K562 (cell line): Measurements from ENCODE around the gene NOSTRIN. TPM values are rescaled to one million over a fixed set of nuclear protein-coding genes. Genes with fewer than 3 reads are reported as not detected.

ENCODE experiments used
- DACH1 ChIP-seq: fragments of 450-650 bp; IDR thresholded peaks from 2 replicates; pipeline ENCODE4 v1.6.1; 2018; ENCODE audit not compliant: partially characterized antibody
- ETV5 ChIP-seq: sonication (generic); formaldehyde crosslinking; IDR thresholded peaks from 2 replicates; pipeline ENCODE4 v1.4.0; 2020; ENCODE audit warnings: low read depth, mild to moderate bottlenecking, missing genetic modification reagents
- KLF10 ChIP-seq: fragments of 250-450 bp; sonication (Bioruptor Pico); IDR thresholded peaks from 2 replicates; pipeline ENCODE4 v1.6.1; 2021; ENCODE audit warnings: matching md5 sums
- LEF1 ChIP-seq: fragments of 450-650 bp; IDR thresholded peaks from 2 replicates; pipeline ENCODE4 v1.6.1; 2016; ENCODE audit warnings: mild to moderate bottlenecking
- MECOM ChIP-seq: fragments of 250-450 bp; sonication (Bioruptor Pico); IDR thresholded peaks from 2 replicates; pipeline ENCODE4 v1.8.0; 2022; ENCODE audit warnings: inconsistent platforms
- MTA2 ChIP-seq: fragments of 450-650 bp; IDR thresholded peaks from 2 replicates; pipeline ENCODE4 v1.6.1; 2016; ENCODE audit warnings: low read depth
- MXI1 ChIP-seq: IDR thresholded peaks from 2 replicates; pipeline ENCODE4 v1.6.1; 2011; ENCODE audit warnings: low read depth, mild to moderate bottlenecking, improper control_type of control experiment, low read length
- NEUROD1 ChIP-seq: fragments of 150-350 bp; IDR thresholded peaks from 2 replicates; pipeline ENCODE4 v1.6.1; 2014; ENCODE audit warnings: borderline replicate concordance, low read length, low read depth; ENCODE audit not compliant: partially characterized antibody
- SMARCB1 ChIP-seq: IDR thresholded peaks from 2 replicates; pipeline ENCODE4 v1.6.1; 2011; ENCODE audit warnings: improper control_type of control experiment, low read depth; ENCODE audit not compliant: insufficient read length
- ZNF24 ChIP-seq: fragments of 450-650 bp; IDR thresholded peaks from 2 replicates; pipeline ENCODE4 v1.6.1; 2016
- polyA plus RNA-seq, 8 experiments: library from polyadenylated mRNA; depleted of rRNA in 4 of 8; stranded (reverse) in 5 of 8; unstranded in 3 of 8; fragments of >200 nt; fragmentation: Nextera tagmentation in 2 of 8; fragmentation: Illumina TruSeq in 1 of 8; extraction: Ambion mirVana in 2 of 8; extraction: Trizol in 1 of 8; gene quantifications; 2 replicates each; pipeline versions ENCODE4 v1.2.1 to v1.2.3, GENCODE V29; 2011 to 2014; ENCODE audit warnings: inconsistent platforms in 1 of 8, missing spikeins in 1 of 8
- total RNA-seq, 7 experiments: library from RNA; depleted of rRNA in 6 of 7; stranded (reverse); fragments of >200 nt in 6 of 7; fragmentation: Illumina TruSeq in 2 of 7; extraction: Trizol in 2 of 7; gene quantifications; 2 replicates each; pipeline versions ENCODE4 v1.2.1 to v1.2.3, GENCODE V29; 2011 to 2021; ENCODE audit warnings: low replicate concordance in 1 of 7
- TF ChIP-seq, protein P1 (sequence below): fragments of 250-450 bp; sonication (Bioruptor Pico); IDR thresholded peaks from 2 replicates; pipeline ENCODE4 v1.8.0; 2022; ENCODE audit warnings: inconsistent platforms
- TF ChIP-seq, protein P2 (sequence below): fragments of 450-650 bp; IDR thresholded peaks from 2 replicates; pipeline ENCODE4 v1.6.1; 2017; ENCODE audit warnings: antibody characterized with exemption
- TF ChIP-seq, protein P3 (sequence below): sonication (generic); formaldehyde crosslinking; IDR thresholded peaks from 2 replicates; pipeline ENCODE4 v1.8.0; 2022; ENCODE audit warnings: mild to moderate bottlenecking, missing genetic modification reagents
- TF ChIP-seq, protein P4 (sequence below): sonication (generic); formaldehyde crosslinking; IDR thresholded peaks from 2 replicates; pipeline ENCODE4 v1.8.0; 2022; ENCODE audit warnings: mild to moderate bottlenecking, missing genetic modification reagents
- TF ChIP-seq, protein P5 (sequence below), 2 experiments: IDR thresholded peaks; 2 replicates each; pipeline ENCODE4 v1.6.1; 2012; ENCODE audit warnings: improper control_type of control experiment in 2 of 2, low read depth in 2 of 2, low read length in 2 of 2, borderline replicate concordance in 1 of 2

The NOSTRIN gene
- total and polyA plus RNA-seq, 9 of the 15 experiments (the other 6 are each of a cell fraction or from before 2014, with no cell fraction given), result 26.7 to 82.9 (median 56.3) TPM

DNA sequence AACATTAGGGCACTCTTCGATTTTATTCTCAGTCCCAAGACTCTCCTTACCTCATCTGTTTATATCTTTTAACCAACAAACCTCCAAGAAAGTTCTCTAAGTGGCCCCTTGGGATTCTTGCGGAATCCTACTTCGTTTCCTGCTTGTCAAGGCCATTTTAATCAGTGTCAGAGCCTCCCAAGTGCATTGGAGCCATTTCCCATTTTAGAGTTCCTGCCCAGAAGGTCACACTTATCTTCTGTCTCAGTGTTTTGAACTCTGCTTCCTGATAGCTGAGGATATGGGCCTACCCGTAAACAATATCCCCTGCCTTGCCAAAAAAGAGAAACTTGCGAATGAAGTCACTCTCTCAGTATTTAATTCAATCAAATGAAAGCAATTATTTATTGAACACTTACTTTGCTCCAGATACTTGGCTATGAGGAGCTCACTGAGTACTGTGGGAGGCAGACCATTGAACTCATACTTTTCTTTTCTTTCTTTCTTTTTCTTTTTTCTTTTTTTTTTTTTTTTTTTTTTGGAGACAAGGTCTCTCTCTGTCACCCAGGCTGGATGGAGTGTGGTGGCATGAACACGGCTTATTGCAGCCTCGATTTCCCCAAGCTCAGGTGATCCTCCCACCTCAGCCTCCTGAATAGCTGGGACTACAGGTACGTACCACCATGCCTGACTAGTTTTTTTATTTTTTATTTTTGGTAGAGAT lies 5.7 kb upstream of the NOSTRIN start (continued):
- TF ChIP-seq, protein P1, sequence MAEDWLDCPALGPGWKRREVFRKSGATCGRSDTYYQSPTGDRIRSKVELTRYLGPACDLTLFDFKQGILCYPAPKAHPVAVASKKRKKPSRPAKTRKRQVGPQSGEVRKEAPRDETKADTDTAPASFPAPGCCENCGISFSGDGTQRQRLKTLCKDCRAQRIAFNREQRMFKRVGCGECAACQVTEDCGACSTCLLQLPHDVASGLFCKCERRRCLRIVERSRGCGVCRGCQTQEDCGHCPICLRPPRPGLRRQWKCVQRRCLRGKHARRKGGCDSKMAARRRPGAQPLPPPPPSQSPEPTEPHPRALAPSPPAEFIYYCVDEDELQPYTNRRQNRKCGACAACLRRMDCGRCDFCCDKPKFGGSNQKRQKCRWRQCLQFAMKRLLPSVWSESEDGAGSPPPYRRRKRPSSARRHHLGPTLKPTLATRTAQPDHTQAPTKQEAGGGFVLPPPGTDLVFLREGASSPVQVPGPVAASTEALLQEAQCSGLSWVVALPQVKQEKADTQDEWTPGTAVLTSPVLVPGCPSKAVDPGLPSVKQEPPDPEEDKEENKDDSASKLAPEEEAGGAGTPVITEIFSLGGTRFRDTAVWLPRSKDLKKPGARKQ (CRISPR knock-in tag), result no peak
- TF ChIP-seq SMARCB1, result no peak
- TF ChIP-seq, protein P2, sequence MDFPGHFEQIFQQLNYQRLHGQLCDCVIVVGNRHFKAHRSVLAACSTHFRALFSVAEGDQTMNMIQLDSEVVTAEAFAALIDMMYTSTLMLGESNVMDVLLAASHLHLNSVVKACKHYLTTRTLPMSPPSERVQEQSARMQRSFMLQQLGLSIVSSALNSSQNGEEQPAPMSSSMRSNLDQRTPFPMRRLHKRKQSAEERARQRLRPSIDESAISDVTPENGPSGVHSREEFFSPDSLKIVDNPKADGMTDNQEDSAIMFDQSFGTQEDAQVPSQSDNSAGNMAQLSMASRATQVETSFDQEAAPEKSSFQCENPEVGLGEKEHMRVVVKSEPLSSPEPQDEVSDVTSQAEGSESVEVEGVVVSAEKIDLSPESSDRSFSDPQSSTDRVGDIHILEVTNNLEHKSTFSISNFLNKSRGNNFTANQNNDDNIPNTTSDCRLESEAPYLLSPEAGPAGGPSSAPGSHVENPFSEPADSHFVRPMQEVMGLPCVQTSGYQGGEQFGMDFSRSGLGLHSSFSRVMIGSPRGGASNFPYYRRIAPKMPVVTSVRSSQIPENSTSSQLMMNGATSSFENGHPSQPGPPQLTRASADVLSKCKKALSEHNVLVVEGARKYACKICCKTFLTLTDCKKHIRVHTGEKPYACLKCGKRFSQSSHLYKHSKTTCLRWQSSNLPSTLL, result 0 out of 2 replicates have a peak, but pooled peaks have one; percentile 43
- no peak; the same call in 1 of the 2 replicates for TF ChIP-seq MTA2
- no peak for TF ChIP-seq KLF10 (CRISPR knock-in tag)
- TF ChIP-seq ZNF24, result no peak
- TF ChIP-seq NEUROD1, result no peak
- peak; percentile 65; the same call in 1 of the 2 replicates for TF ChIP-seq LEF1
- TF ChIP-seq, protein P3, sequence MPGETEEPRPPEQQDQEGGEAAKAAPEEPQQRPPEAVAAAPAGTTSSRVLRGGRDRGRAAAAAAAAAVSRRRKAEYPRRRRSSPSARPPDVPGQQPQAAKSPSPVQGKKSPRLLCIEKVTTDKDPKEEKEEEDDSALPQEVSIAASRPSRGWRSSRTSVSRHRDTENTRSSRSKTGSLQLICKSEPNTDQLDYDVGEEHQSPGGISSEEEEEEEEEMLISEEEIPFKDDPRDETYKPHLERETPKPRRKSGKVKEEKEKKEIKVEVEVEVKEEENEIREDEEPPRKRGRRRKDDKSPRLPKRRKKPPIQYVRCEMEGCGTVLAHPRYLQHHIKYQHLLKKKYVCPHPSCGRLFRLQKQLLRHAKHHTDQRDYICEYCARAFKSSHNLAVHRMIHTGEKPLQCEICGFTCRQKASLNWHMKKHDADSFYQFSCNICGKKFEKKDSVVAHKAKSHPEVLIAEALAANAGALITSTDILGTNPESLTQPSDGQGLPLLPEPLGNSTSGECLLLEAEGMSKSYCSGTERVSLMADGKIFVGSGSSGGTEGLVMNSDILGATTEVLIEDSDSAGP (CRISPR knock-in tag), result no peak
- TF ChIP-seq MXI1, result no peak
- peak; percentile 42; the same call in 1 of the 2 replicates for TF ChIP-seq ETV5 (CRISPR knock-in tag)
- TF ChIP-seq MECOM (CRISPR knock-in tag), result 0 out of 2 replicates have a peak, but pooled peaks have one; percentile 10
- TF ChIP-seq DACH1, result no peak
- TF ChIP-seq, protein P4, sequence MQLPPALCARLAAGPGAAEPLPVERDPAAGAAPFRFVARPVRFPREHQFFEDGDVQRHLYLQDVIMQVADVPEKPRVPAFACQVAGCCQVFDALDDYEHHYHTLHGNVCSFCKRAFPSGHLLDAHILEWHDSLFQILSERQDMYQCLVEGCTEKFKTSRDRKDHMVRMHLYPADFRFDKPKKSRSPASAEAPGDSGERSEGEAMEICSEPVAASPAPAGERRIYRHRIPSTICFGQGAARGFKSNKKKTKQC (CRISPR knock-in tag), result no peak
- TF ChIP-seq, protein P5, sequence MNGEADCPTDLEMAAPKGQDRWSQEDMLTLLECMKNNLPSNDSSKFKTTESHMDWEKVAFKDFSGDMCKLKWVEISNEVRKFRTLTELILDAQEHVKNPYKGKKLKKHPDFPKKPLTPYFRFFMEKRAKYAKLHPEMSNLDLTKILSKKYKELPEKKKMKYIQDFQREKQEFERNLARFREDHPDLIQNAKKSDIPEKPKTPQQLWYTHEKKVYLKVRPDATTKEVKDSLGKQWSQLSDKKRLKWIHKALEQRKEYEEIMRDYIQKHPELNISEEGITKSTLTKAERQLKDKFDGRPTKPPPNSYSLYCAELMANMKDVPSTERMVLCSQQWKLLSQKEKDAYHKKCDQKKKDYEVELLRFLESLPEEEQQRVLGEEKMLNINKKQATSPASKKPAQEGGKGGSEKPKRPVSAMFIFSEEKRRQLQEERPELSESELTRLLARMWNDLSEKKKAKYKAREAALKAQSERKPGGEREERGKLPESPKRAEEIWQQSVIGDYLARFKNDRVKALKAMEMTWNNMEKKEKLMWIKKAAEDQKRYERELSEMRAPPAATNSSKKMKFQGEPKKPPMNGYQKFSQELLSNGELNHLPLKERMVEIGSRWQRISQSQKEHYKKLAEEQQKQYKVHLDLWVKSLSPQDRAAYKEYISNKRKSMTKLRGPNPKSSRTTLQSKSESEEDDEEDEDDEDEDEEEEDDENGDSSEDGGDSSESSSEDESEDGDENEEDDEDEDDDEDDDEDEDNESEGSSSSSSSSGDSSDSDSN (IDR thresholded peaks at IDR 0.05; ENCODE audit: borderline replicate concordance in 1 of 2, low read depth in 2 of 2, low read length in 2 of 2), result 0 out of 4 replicates have a peak, but pooled peaks of 1 of the 2 experiments have one; percentile 11
